GM21381 (cell line): ENCODE results near the gene BCO2.

Source experiments
- ATAC-seq: cut with Tn5 transposase; IDR thresholded peaks from one replicate; pipeline ENCODE4 v1.9.1; 2021; ENCODE audit warnings: mild to moderate bottlenecking, moderate library complexity; ENCODE audit not compliant: unreplicated experiment

The BCO2 gene

GRCh38 chr11:112247201-112247600, 71.9 kb downstream of the BCO2 start:
- ATAC-seq: no peak

- no peak for ATAC-seq
These were observed 72.9 kb downstream of the BCO2 start for GRCh38 chr11:112248201-112248600.

GRCh38 chr11:112249871-112250610, 74.7 kb downstream of the BCO2 start:
- no peak for ATAC-seq

- ATAC-seq: no peak
These were observed 78.4 kb downstream of the BCO2 start for GRCh38 chr11:112253605-112254242.

GRCh38 chr11:112255067-112255720, 79.9 kb downstream of the BCO2 start:
- ATAC-seq: no peak

DNA sequence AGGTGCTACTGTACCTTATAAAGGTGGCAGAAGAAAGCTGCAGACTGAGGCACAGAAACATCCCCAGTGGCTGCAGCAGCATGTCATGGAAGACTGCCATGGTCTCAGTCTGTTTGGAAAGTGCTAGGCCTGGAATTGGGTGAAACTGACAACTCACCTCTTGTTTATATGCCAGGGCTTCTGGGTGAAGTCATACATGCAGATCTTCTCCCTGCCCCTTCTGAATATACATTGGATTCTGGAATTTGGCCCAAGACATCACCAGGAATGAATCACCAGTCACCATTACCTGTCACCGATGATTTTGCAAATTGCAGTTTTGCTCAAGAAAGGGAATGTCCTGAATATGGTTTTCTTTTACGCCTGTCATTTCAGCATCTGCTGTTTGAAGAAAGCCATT, 85.2 kb downstream of the BCO2 start, which contains the start of gene PLET1:
Gene PLET1, minus strand, starts transcription at position 371 of the 400 bp plus-strand sequence. Its CDS starts 271 bp downstream, at position 100.
- ATAC-seq: no peak

DNA sequence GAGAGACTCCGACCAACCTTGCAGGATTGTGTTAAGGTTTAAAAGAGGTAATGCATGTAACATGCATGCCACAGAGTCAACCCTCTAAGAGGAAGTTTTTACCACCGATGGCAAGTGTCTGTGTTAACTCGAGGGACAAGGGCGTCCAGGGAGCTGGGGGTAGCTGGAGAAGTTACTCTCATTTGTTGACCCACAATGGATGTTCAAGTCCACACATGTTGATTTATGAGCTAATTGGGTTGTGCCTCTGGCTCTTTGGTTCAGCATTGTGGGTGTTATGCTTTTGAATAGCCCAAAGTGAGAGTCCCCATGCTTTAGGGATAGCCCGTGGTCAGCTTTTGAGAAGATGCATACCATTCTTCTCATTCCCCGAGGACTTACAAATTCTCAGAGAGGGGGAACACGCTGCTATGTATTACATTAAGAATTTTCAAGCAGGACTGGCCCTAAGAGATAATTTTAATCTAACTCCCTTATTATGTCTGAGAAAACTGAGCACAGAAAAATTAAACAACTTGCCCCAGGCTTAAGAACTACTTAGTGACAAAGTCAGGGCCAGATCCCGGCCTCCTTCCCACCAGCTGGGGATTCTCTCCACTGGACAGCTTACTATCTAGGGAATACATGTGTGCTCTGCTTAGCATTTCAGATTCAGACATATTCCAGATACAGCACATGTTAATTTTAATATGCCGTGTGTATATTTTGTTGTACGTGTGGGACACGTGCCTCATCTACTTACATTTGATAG, 90.5 kb downstream of the BCO2 start:
- ATAC-seq: no peak

DNA sequence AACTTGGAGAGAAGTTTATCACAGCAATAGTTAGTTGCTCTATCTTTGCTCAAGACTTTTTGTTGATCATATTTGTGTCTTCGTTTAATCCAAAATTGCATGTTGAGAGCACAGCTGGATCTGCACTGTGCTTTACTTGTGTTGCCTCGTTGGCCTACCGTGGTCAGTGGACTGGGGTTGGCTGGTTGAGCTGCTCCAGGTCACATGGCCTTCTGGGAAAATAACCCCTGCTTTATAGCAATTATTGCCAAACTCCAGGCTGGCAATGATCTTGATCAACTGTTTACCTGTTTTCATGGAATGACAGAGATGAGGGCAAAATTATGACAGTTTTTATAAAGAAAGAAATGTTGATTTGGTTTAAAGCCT, 91.1 kb downstream of the BCO2 start:
- no peak for ATAC-seq

DNA sequence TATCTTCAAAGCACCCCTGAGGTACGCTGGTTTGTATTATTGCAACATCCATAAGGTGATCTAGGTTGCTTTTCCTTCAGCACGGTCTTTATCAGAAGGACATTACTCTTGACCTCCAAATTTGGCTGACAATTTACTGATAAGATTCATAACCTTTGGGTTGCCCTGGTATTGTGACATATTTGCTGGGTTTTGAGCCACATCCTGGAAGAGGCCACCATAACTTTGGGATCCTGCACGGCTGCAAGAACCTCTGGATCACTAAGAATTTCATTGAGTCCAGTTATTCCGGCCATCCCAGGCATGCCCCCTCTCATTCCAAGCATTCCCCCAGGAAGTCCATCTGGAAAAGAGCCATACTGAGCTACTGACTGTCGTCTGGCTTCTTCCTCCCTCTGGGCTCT, 91.9 kb downstream of the BCO2 start:
- ATAC-seq: no peak

DNA sequence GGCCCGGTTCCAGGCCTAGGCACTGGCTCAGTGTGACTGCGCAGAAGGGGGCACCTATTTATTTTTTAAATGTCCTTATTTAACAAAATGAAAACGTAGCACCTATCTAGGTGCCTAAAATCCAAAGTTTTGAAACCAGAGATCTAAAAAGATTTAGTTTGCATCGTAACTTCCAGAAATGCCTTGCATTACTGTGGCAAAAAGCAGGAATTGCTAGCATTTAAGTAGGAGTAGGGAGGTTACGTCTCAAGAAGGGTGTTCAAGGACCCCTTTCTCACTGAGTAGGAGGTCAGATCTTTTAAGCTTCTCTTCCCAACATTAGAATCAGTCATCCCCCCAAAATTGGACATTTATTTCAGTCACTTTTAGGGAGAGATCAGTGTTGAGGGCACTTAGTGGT, 93.1 kb downstream of the BCO2 start:
- ATAC-seq: no peak
